Stimulated activated CD8-positive, alpha-beta memory T cell treated with anti-CD3 and anti-CD28 coated beads, Interleukin-12 subunit alpha, Interleukin-12 subunit beta, amount 100 ng/mL, for 1 hour (primary cell): Measurements from ENCODE around the gene XXYLT1.
A peak's percentile ranks its signal among the peaks of the same experiment; 100 is the strongest.
"Not testable (repeated sequence)": the region's sequence is repeated elsewhere in the genome, so short reads cannot be mapped to it uniquely, and the experiment has no call there.

Experiments used
- DNase-seq: peaks from one replicate; pipeline ENCODE4 v3.0.0-alpha.2; 2020; ENCODE audit warnings: low read depth

Gene XXYLT1

DNA sequence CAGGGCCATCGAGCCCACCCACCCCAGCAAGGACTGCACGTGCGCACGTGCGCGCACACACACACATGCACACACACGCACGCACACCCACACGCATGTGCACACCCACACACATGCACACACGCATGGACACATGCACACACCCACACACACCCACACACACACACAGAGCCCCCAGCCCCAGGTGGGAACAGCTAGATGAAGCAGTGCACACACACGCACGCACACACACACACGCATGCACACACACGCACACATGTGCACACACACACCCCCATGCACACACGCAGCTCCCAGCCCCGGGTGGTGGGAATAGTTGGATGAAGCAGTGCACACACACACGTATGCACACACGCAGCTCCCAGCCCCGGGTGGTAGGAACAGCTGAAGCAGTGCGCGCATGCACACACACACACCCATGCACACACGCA, 158.6 kb downstream of the XXYLT1 start:
- DNase-seq: no peak

DNA sequence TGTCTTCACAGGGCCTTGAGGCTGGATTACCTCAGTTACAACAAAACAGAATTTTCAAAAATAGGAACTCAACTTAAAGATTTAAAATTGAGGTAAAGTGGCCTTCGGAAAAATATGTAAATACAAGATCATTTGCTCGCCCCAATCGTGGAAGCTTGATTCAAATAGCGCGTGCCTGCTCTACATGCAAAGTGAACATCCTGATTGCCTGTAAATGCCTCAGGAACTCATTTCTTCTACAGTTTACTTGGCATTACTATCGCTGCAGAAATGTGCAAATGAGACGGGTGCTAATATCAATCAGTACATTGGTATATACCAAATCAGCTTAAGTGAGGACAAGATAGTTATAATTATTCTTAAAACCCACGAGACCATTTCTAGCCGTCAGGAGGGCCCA, 159.2 kb downstream of the XXYLT1 start:
- DNase-seq: no peak

DNA sequence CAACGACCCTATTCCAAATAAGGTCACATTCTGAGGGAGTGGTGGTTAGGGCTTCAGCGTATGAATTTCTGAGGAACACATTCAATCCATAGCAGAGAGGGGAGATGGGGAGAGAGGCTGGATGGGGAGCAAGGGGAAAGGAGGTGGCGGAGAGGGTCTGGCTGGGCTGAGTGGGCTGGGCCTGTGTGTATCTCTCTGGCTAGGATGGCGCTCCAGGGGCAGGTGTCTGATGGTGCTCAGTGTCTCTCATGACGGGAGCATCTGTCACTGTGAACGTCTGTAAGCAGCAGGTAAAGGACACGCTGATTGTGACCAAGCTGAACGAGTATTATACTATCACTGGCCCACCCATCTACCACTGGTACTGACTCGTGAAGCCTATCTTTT, 159.6 kb downstream of the XXYLT1 start:
- DNase-seq: no peak

DNA sequence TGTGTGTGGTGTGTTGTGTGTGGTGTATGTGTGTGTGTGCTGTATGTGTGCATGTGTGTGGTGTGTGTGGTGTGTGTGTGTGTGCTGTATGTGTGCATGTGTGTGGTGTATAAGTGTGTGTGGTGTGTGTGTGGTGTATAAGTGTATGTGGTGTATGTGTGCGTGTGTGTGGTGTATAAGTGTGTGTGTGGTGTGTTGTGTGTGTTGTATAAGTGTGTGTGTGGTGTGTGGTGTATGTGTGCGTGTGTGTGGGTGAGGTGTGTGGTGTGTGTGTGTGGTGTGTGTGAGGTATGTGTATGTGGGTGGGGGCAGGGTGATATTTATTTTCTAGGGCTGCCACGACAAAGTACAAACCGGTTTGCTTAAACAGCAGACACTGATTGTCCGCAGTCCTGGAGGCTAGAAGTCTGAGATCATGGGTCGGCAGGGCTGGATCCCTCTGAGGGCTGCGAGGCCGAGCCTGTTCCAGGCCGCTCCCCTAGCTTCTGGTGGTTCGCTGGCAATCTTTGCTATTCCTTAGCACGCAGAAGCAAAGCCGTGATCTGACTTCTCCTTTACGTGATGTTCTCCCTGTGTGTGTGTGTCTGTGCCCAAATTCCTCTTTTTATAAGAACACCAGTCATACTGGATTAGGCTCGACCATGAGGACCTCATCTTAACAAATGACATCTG, 160.2 kb downstream of the XXYLT1 start:
- DNase-seq: no peak

DNA sequence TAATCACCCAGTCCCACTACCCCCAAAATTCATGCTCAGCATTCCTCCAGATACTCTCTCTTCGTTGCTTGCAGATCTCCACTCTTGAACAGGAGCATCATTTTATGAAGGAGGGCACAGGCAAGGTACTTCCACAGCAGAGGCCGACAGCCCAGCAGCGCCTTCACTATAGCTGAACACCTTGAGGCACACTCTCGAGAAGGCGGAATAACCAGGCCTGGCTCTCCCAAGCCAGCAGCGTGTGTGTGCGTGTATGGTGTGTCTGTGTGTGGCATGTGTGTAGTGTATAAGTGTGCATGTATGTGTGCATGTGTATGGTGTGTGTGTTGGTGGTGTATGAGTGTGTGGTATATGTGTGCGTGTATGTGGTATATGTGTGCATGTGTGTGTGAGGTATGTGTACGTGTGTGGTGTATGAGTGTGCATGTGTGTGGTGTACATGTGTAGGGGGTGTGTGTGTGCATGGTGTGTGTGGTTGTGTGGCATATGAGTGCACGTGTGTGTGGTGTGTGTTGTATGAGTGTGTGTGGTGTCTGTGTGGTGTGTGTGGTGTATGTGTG, 161.8 kb downstream of the XXYLT1 start:
- no peak for DNase-seq

DNA sequence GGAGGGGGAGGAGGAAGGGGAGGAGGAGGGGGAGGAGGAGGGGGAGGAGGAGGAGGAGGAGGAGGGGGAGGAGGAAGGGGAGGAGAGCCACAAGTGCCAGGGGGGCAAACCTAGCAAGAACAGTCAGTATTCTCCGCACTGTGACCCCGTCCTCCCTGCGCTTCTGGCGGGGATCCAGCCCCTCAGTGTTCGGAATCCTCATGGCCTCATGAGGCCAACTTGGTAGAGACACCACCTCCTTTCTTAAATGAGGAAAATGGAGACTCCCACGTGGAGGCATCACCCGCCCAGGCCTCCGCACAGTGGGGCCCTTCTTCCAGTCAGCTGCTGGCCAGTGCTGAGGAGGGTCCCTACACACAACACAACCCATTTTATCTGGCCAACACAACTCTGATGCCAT, 163.4 kb downstream of the XXYLT1 start:
- DNase-seq: no peak

DNA sequence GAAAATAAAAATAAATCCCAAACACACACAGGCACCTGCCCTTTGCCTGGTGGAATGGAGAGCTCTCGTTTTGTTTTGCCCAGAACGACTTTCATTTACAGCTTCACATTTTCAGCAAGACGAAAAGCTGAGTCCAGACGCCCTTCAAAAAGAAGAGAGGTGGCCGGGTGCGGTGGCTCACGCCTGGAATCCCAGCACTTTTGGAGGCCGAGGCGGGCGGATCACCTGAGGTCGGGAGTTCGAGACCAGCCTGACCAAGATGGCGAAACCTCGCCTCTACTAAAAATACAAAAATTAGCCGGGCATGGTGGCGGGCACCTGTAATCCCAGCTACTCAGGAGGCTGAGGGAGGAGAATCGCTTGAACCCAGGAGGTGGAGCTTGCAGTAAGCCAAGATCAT, 163.9 kb downstream of the XXYLT1 start:
- not testable (repeated sequence) for DNase-seq

DNA sequence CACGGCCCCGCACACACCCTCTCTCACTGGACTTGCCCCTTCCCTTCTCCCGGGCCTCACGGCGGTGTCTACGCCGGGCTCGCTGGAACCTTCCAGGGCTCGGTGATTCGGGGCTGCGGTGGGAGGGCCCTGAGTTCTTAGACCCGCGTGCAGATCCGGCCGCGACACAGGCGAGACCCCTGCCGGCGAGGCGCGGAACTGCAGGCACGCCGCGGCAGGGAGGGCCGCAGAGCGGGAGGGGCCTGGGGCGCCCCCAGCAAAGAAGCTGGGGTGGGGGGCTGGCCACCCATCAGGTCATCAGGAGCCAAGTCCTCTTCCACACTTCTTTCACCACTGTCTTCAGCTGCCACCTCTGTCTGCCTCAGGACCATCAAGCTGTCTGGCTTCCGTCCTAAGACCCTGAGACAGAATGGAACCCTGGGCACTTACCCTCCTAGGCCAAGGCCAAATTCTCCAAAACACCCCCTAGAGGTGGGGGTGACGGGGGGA, 164.5 kb downstream of the XXYLT1 start:
- DNase-seq: peak; percentile 47

DNA sequence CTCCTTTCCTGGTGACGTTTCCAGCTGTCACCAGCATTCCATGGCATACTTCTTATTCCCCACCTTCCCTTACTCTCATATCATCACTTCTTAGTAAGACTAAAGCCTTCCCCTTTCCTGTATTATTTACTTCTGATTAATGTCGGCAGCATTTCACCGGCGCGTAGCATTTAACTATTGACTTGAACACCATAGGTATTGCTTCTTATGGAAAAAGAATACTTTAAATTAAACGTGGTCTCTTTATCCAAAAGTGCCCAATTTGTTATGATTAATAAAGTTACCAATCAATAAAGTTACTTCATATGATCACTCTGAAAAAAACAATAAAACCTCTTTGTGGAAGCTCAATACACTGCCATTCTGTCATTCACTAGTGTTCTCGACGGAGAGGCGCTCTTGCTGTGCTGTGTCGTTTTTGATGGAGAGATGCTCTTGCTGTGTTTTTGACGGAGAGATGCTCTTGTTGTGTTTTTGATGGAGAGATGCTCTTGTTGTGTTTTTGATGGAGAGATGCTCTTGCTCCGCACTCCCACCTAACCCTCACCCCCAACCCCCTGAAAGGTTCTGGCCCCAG, 165.0 kb downstream of the XXYLT1 start:
- DNase-seq: no peak

DNA sequence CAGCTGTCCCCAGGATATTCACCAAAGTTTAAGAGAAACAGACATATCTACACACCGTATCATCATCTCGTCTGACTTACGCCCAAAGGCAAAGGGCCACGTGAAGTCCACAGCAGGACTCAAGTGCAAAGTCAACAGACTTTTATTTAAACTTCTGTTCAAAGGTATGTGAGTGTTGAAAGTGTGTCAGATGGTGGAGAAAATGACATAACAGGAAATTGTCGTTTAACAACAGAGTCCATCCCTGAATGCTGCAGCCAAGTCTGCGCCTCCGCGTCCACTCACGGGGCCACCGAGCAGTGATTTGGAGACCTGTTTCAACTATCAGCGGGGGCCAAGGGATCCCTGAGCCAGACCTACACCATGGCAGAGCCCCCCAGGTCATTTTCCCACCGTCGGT, 165.6 kb downstream of the XXYLT1 start:
- DNase-seq: no peak

DNA sequence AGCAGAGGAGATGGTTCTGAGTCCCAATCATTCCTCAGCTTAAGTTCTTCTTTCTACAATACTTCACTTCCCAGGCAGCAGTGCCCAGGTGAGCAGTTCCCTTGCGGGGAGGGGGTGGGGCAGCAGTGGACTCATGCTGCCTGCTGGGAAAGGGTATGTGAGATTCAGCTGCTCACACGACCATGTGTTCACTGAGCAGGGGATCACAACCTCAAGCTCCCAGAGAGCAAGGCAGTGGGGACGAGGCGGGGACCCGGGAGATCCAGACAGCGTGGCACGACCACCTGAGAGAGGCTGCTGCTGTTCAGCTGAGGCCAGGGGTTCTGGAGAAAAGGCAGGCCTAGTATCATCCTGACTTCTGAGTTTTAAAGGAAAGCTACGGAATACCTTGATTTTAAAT, 166.6 kb downstream of the XXYLT1 start:
- no peak for DNase-seq

DNA sequence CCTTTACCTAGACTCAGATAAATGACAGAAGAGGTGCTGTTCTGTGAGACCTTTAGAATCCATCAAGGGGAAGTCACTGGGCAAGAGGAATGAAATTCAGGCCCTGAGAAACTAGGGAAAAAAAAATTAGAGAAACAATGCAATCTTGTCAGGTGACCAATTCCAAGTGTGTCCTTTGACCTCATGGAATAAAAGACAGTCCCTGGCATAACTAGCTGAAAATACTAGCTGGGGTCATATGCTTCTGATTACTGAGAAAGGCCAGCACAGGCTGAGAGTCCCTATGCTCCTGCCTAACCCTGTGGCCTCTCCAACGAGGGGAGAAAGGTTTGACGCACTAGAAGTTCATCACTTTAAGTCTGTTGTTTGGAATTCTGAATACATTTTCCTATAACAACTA, 167.3 kb downstream of the XXYLT1 start:
- no peak for DNase-seq

DNA sequence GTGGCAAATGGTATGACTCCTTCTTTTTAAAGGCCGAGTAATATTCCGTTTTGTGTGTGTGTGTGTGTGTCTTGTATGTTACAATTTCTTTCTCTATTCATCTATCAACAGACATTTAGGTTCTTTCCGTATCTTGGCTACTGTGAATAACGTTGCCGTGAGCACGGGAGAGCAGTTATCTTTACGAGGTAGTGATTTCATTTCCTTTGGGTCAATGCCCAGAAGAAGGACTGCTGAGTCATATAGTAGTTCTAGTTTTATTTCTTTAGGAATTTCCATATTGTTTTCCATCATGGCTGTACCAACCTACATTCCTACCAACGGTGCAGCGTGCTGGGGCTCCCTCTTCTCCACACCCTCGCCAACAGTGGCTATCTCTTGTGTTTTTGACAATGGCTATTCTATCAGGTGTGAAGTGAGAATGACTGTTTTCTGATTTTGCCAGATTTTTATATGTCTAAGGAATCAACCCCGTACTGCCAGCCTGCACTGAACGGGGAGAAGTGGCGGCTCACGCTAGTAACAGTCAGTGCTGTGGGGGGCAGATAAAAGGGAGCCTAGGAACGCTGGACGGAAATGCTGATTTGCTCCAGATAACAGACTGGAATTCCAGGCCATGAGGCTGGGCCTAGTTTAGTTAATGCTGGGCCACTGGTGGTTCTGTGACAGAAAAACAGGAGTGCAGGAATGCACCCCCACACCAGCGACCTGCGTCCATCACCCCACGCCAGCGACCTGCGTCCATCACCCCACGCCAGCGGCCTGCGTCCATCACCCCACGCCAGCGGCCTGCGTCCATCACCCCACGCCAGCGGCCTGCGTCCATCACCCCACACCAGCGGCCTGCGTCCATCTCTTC, 168.1 kb downstream of the XXYLT1 start:
- DNase-seq: no peak

DNA sequence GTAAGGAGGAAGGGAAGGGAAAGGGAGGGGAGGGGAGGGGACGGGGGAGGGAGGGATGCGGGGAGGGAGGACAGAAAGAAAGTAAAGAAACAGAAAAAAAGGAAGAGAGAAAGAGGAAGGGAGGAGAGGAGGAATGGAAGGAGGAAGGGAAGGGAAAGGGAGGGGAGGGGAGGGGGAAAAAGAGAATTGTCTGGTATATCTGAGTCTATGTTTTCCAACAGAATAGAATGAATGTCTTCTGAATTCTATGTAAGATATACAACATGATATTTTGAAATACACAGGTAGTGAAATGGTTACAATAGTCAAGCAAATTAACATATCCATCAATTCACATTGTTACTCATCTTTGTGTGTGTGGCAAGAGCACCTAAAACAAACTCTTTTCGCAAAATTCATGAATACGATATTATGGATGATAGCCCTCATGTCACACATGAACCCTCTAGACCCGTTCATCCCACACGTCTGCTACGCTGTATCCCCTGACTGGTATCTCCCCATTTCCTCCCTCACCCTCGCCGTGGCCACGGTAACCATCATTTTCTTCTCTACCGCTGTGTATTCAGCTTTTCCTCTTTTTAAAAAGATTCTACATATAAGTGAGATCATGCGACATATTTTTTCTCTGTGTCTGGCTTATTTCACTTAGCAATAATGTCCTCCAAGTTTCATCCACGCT, 168.9 kb downstream of the XXYLT1 start:
- no peak for DNase-seq

DNA sequence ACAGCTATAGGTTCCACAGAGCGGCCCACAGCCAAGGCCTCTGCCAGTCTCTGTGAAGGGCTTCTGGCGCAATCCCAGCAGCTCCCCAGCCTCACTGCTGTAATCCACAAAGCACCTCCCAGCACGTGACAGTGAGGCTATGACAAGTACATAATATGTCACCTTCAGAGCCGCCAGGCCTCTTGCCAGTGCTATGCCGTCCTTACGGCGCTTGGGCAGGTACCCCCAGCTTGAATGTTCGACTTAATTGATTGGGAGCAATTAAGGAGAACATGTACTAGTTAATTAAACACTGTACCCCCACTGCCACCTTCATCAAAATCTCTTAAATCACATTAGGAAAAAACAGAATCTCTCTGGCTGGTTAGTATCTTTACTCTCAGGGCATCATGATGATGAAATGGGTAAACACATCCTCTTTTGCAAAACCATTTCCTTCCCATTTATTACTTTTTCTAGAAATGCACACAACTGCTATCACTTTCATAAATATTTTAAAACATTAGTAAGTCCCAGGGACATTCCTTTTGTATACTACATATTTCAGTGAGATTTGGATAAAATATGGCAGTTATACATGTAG, 169.9 kb downstream of the XXYLT1 start:
- no peak for DNase-seq

DNA sequence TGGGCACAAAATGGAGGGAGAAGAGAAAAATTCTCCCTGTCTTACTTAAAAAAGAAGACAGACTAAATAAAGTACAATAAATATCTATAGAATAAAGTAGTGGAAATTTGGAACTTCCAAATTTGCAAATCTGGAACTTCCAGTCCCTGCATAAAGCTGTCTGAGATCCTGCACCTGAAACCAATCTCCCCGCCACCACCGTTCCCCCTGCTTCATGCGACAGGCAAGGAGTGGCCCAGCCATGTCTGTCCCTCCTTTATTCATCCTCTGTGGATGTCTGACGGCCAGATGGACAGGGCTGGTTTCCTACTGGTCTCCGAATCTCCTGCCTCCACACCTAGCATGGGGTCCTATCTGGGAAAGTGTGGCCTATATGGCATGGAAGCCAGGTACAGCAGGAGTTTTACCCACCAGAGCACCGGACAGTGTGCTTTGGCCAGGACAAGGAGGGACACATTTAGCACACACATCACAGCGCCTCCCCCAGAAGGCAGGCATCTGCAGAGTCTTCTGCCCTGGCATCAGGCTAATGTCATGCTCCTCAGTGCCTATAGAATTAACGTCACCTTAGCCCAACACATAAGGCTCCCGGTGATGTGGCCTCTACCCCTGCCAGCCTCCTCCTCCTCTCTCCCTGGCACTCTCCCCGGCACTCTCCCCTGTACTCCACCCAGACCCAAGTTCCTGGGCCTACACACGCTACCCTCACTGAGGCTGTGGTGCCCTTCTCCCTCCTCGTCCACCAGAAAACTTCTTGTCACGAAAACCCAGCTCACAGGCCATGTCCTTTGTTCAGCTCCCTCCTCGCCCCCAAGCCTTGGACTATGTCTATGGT, 170.8 kb downstream of the XXYLT1 start:
- no peak for DNase-seq

DNA sequence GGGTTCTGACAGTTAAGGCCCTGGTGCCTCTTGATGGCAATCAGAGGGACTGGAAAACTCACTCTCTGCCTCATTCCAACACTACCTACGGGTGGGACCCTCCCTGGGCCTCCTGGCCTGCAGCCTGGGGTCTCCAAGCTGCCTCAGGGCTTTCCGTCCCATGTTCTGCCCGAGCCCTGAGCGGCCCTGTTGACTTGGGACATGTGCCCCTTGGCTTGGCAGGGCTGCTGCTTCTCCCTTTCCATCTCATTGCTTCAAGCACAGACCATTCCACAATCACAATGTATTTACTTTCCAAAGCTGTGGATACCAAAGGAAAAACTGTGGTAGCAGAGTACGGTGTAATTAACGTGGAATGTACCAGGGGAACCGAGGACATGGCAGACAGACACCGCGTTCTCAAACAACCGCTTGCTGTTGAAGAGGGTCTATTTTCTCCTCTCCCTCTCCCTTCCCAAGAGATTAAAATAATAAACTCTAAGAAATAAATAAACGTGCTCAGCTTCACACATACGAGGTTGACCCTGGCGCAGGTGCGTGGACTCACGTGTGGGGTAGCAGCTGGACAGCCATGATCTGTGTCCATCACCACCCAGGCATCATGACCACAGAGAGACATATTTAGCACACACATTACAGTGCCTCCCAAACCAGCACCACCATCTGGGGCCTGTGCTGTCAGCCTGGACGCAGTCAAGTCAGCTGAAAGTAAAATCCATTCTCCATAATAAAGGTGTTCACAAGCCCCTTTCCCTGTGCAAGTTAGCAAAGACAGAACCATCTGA, 172.0 kb downstream of the XXYLT1 start:
- DNase-seq: no peak

DNA sequence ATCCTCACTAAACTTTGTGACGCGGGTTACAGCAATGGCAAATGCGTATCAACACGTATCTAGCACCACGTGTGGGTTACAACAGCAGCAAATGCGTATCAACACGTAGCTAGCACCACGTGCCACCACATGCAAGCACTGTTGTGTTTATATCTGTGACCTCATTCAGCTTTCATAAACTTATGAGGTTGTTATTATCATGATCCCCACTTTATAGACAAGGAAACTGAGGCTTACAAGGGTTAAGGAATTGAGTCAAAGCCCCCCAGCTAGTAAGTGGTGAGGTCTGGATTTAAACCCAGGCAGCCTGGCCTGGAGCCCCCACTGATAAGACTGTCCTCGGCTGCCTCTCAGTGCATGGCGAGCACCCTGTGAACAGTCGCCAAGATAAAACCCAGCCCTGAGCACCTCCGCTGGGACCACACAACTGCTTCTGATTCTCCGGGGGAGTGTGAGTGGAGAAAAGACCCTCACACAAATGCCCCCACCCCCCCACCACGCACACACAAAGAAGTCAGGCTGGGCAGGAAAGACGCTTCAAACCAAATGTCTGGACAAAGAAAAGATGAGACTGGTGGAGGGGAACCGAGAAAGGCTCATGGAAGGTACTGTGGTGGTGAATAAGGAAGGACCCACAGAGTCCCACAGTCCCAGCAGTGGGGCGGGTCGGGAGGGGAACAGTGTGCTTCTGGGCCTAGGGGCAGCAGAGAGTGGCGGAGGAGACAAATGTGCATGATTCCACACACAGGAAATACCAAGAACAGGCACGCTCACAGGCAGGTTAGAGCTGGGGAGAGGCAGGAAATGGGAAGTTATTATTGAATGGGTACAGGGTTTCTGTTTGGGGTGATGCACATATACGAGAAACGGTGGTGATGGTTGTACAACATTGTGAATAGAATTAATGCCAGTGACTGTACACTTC, 173.4 kb downstream of the XXYLT1 start:
- no peak for DNase-seq
